ENCODE measurements around the gene SLC6A15. TPM values are rescaled to one million over a fixed set of nuclear protein-coding genes. Genes with fewer than 3 reads are reported as not detected.

The SLC6A15 gene
- total and polyA plus RNA-seq, 2 donors (not counting 3 experiments of a cell fraction or from before 2014, with no cell fraction given), result 0.03 to 0.24 TPM

DNA sequence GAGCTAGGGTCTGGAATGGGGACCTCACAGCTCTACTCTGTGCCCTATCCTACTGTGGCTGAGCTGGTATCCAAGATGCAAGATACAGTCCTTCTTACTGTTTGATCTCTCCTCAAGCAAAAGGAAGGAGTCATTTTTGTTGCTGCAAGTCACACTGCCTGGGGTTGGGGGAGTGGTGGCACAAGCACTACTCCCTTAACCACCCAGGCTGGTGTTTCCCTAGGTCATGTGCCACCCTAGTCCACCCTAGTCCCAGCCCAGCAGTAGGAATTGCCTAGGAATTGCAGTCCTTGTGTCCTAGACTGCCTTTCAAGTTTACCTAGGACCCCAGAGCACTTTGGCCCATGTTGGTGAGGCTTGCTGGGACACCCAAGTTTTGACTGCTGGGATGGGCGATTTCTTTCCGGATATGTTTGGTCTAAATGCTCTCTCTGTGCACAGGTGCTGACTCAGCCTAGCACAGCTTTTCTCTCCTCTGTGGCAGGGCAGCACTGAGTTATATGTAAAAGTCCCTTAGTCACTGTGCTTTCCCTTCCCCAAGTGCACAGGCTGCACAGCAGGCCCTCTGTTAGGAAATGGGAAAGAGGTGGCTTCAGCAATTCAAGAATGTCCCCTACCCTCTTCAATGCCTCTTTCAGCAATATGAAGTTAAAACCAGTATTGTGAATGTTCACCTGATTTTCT lies 54.9 kb downstream of the SLC6A15 start:
- intact Hi-C loops (cut with micrococcal nuclease) (no loop called here), dilution Hi-C loops (cut with MboI; ENCODE audit: extremely low pct_ligation_motif_present, low sequenced_read_pairs) (no loop called here)
- Histone ChIP-seq H3K4me2 (ENCODE audit: insufficient read depth, low read length) (no peak overlapping the region), H3K9ac (replicated peaks; ENCODE audit: extremely low read depth, insufficient read depth, low read length) (no peak overlapping the region), H3K4me3 (replicated peaks in 1 of 3; ENCODE audit: insufficient read depth in 1 of 3, low read depth in 1 of 3, low read length in 3 of 3) (no peak overlapping the region), H2AFZ (ENCODE audit: low read depth, low read length) (no peak overlapping the region), H3K9me3 (replicated peaks; ENCODE audit: control insufficient read depth, insufficient read depth, low read length) (no peaks in the 10 kb centered on the region), H3K79me2 (ENCODE audit: control insufficient read depth, insufficient read depth, low read length) (no peaks in the 10 kb centered on the region), H3K9me1 (replicated peaks; ENCODE audit: control insufficient read depth, extremely low read depth, insufficient read depth, low read length) (no peaks in the 10 kb centered on the region), H3K27me3 (ENCODE audit: control insufficient read depth in 2 of 2, insufficient read depth in 2 of 2, low read length in 2 of 2) (no peaks in the 10 kb centered on the region), H3K27ac (ENCODE audit: insufficient read depth, low read depth, low read length) (no peak overlapping the region), H4K20me1 (replicated peaks; ENCODE audit: control insufficient read depth, extremely low read depth, insufficient read depth, low read length) (no peaks in the 10 kb centered on the region), H3K4me1 (ENCODE audit: control insufficient read depth, extremely low read depth, insufficient read depth, low read length) (no peaks in the 10 kb centered on the region), H3K36me3 (ENCODE audit: control insufficient read depth in 2 of 2, extremely low read depth in 1 of 2, insufficient read depth in 2 of 2, low read length in 2 of 2) (no peaks in the 10 kb centered on the region)
- POLR2A ChIA-PET, result no interaction called here
- no TSS peak for BruUV-seq (replicated peaks)
- DNase-seq (ENCODE audit: low read depth, low spot score) (no peak), FAIRE-seq (no peak)
- CTCF ChIA-PET, result interaction anchor here (1.8 kb wide), 1 partner anchor 14 kb away, joined by 4 read pairs; no protein-coding TSS in a partner anchor
- TF ChIP-seq FOS (IDR thresholded peaks at IDR 0.05; ENCODE audit: borderline replicate concordance, insufficient read depth, low read length), result no peak

DNA sequence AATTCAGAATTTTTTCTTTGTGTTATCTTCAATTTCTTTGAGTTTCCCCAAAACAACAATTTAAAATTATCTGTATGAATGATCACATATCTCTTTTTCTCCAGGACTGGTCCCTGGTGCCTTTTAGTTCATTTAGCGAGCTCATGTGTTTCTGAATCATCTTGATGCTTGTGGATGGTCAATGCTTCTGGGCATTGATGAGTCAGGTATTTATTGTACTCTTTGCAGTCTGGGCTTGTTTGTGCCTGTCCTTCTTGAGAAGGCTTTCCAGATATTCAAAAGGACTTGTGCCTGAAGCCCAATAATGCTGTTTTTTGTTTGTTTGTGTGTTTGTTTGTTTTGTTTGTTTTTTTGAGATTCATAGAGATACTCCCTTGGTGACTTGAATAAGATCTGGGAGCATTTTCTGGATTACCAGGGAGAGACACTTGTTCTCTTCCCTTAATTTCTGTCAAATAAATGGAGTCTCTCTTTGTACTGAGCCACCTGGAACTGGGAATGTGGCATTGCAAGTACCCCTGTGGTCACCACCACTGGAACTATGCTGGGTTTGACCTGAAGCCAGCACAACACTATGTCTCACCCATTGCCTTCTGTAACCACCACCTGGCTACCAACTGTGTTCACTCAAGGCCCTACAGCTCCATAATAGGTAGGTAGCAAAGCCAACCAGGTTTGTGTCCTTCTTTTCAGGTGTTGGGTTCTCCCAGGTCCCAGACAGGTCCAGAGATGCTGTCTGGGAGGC lies 56.3 kb downstream of the SLC6A15 start:
- H3K27me3 ChIP-seq (ENCODE audit: control insufficient read depth in 2 of 2, insufficient read depth in 2 of 2, low read length in 2 of 2), result no peaks in the 10 kb centered on the region
- intact Hi-C loops (cut with micrococcal nuclease) (no loop called here), dilution Hi-C loops (cut with MboI; ENCODE audit: extremely low pct_ligation_motif_present, low sequenced_read_pairs) (no loop called here)
- FAIRE-seq (no peak), DNase-seq (ENCODE audit: low read depth, low spot score) (no peak)
- H4K20me1 ChIP-seq (replicated peaks; ENCODE audit: control insufficient read depth, extremely low read depth, insufficient read depth, low read length), result no peaks in the 10 kb centered on the region
- ChIA-PET POLR2A (no interaction called here), CTCF (interaction anchor here (1.8 kb wide), 1 partner anchor 13 kb away, joined by 4 read pairs; no protein-coding TSS in a partner anchor)
- no peaks in the 10 kb centered on the region for H3K79me2 ChIP-seq (ENCODE audit: control insufficient read depth, insufficient read depth, low read length)
- no peaks in the 10 kb centered on the region for H3K9me3 ChIP-seq (replicated peaks; ENCODE audit: control insufficient read depth, insufficient read depth, low read length)
- H3K9ac ChIP-seq (replicated peaks; ENCODE audit: extremely low read depth, insufficient read depth, low read length), result no peak overlapping the region
- no peak overlapping the region for H3K4me3 ChIP-seq (replicated peaks in 1 of 3; ENCODE audit: insufficient read depth in 1 of 3, low read depth in 1 of 3, low read length in 3 of 3)
- no peaks in the 10 kb centered on the region for H3K36me3 ChIP-seq (ENCODE audit: control insufficient read depth in 2 of 2, extremely low read depth in 1 of 2, insufficient read depth in 2 of 2, low read length in 2 of 2)
- H3K4me1 ChIP-seq (ENCODE audit: control insufficient read depth, extremely low read depth, insufficient read depth, low read length), result no peaks in the 10 kb centered on the region
- TF ChIP-seq FOS (IDR thresholded peaks at IDR 0.05; ENCODE audit: borderline replicate concordance, insufficient read depth, low read length), result no peak
- TF ChIP-seq, protein P1, sequence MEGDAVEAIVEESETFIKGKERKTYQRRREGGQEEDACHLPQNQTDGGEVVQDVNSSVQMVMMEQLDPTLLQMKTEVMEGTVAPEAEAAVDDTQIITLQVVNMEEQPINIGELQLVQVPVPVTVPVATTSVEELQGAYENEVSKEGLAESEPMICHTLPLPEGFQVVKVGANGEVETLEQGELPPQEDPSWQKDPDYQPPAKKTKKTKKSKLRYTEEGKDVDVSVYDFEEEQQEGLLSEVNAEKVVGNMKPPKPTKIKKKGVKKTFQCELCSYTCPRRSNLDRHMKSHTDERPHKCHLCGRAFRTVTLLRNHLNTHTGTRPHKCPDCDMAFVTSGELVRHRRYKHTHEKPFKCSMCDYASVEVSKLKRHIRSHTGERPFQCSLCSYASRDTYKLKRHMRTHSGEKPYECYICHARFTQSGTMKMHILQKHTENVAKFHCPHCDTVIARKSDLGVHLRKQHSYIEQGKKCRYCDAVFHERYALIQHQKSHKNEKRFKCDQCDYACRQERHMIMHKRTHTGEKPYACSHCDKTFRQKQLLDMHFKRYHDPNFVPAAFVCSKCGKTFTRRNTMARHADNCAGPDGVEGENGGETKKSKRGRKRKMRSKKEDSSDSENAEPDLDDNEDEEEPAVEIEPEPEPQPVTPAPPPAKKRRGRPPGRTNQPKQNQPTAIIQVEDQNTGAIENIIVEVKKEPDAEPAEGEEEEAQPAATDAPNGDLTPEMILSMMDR (IDR thresholded peaks at IDR 0.05; ENCODE audit: extremely low read depth in 1 of 2, insufficient read depth in 1 of 2, low read depth in 1 of 2, low read length in 2 of 2), result no peak
- H2AFZ ChIP-seq (ENCODE audit: low read depth, low read length), result no peak overlapping the region
- H3K9me1 ChIP-seq (replicated peaks; ENCODE audit: control insufficient read depth, extremely low read depth, insufficient read depth, low read length), result no peaks in the 10 kb centered on the region
- H3K4me2 ChIP-seq (ENCODE audit: insufficient read depth, low read length), result no peak overlapping the region
- no peak overlapping the region for H3K27ac ChIP-seq (ENCODE audit: insufficient read depth, low read depth, low read length)
- BruUV-seq (replicated peaks), result no TSS peak

Data from endothelial cell of umbilical vein (primary cell).